ENCODE results near the gene SFRP5.
A peak's percentile ranks its signal among the peaks of the same experiment; 100 is the strongest.

SFRP5 gene

DNA sequence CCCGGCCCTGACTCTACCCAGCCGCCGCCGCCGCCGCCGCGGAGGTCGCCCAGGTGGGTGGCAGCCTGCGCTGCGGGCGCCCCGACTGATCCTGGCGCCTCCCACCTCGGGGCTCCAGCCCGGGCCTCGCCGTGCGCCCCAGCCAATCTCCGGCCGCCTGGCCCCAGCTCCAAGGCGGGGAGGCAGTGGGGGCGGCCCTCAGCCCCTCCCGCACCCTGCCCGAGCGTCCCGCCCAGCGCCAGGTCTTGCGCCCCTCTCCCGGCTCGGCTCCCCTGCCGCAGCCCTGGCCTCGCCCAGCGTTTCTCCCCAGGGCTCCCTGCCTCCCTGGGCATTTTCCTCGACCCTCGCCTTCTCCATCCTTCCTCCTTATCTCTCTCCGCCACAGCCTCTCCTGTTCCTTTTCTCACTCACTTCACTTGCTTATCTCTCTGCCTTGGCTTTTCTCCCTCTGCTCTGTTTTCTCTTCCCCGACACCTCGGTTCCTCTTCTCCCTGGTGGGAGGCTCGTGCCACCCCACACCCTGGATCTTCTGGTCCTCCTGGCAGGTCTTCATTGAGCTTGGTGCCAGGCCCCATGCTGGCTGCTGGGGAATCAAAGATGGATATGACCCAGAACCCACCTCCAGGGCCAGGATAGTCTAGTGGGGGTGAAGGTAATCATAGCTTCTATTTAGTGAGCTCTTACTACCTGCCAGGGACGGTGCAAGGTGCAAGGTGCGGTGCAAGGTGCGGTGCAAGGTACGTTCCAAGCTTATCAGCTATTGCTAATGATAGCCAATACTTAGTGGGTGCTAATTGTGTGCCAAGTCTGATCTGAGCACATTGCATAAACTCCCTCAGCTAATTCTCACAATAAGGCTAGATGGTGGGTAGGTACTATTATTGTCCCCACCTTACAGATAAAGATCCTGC lies at the start of gene SFRP5:
Gene SFRP5 (minus strand): TSS at position 87 of the 911 bp plus-strand sequence. CDS start 166 bp downstream, outside the sequence.
- H3K4me3 ChIP-seq (ENCODE audit: low read depth, low read length): peak within 1 kb of the TSS; percentile 46
- DNase-seq (ENCODE audit: low read depth): no peak

DNA sequence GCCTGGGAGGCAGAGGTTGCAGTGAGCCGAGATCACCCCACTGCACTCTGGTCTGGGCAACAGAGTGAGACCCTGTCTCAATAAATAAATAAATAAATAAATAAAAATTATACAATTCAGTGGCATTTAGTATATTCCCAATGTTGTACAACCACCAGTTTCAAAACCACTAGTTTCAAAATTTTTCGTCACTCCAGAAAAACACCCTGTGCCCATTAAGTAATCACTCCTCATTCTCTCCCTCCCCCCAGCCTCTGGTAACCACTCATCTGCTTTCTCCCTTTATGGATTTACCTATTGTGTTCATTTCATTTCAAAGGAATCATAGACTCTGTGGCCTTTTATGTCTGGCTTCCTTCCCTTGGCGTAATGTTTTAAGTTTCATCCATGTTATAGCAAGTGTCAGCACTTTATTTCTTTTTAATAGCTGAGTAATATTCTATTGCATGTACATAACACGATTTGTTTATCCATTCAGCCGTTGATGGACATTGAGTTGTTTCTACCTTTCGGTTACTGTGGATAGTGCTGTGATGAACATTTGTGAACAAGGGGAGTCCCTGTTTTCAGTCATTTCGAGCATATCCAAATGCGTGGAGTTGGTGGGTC lies 48.4 kb upstream of the SFRP5 start:
- H3K4me3 ChIP-seq (ENCODE audit: low read depth, low read length): no peak overlapping the region
- no peak for DNase-seq (ENCODE audit: low read depth)

DNA sequence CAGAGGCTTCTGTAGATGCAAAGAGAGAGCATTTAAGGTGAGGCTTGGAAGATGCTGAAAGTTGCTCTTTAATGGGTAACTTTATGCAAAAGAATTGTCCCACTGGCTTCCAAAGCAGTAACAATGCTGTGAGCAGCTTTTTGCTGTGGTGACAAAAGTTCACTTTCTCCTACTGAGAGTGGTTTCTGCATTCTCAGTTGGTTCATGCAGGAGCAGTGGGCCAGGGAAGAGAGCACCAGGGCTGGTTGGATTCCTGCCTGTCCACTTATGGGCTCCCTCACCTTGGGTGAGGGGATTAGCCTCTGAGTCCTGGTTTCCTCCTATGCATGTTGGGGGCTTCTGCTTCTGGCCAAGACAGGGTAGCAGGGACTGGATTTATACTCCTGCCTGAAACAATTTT lies 46.8 kb upstream of the SFRP5 start:
- no peak for DNase-seq (ENCODE audit: low read depth)
- no peak overlapping the region for H3K4me3 ChIP-seq (ENCODE audit: low read depth, low read length)

- no peak overlapping the region for H3K4me3 ChIP-seq (ENCODE audit: low read depth, low read length)
- DNase-seq (ENCODE audit: low read depth): no peak
Observed at GRCh38 chr10:97816609-97817008, 44.8 kb upstream of the SFRP5 start.

DNA sequence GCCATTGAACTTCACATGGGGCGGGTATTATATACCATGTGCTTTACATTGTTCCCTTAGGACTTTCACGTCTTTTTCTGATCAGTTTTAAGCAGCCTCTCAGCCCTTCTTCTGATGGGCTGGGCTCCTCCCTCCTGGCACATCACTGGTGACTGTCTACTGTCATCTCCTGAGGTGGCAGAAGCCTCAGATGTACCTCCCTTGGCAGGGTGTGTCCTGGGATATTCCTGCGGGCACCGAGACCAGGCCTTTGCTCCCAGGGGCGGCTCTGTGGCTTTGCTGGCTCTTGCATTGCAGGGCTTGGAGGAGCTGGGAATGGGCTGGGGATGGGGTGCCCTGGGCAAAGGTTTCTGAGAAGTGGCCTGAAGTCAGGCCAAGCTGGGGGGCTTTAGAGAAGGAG lies 43.2 kb upstream of the SFRP5 start:
- no peak overlapping the region for H3K4me3 ChIP-seq (ENCODE audit: low read depth, low read length)
- DNase-seq (ENCODE audit: low read depth): no peak

GRCh38 chr10:97813311-97813710 lies 41.5 kb upstream of the SFRP5 start:
- H3K4me3 ChIP-seq (ENCODE audit: low read depth, low read length): no peak overlapping the region
- DNase-seq (ENCODE audit: low read depth): no peak

DNA sequence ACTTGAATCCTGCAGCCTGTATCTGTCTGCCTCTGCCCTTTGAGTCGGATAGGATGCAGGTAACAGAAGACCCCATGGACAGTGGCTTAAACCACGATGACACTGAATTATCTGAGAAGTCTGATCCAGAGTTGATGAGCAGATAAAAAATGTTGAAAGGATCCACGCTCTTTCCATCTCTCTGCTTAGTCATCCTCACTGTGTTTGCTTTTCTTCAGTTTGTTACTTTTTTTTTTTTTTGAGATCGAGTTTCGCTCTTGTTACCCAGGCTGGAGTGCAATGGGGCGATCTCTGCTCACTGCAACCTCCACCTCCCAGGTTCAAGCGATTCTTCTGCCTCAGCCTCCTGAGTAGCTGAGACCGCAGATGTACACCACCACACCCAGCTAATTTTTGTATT lies 40.9 kb upstream of the SFRP5 start:
- DNase-seq (ENCODE audit: low read depth): no peak
- no peak overlapping the region for H3K4me3 ChIP-seq (ENCODE audit: low read depth, low read length)

GRCh38 chr10:97811958-97812357 lies 40.2 kb upstream of the SFRP5 start:
- no peak for DNase-seq (ENCODE audit: low read depth)
- no peak overlapping the region for H3K4me3 ChIP-seq (ENCODE audit: low read depth, low read length)

- no peak overlapping the region for H3K4me3 ChIP-seq (ENCODE audit: low read depth, low read length)
- DNase-seq (ENCODE audit: low read depth): no peak
Observed at GRCh38 chr10:97810446-97810845, 38.6 kb upstream of the SFRP5 start.

GRCh38 chr10:97805949-97806348 lies 34.1 kb upstream of the SFRP5 start:
- no peak overlapping the region for H3K4me3 ChIP-seq (ENCODE audit: low read depth, low read length)
- DNase-seq (ENCODE audit: low read depth): no peak

- no peak overlapping the region for H3K4me3 ChIP-seq (ENCODE audit: low read depth, low read length)
- no peak for DNase-seq (ENCODE audit: low read depth)
Observed at GRCh38 chr10:97805096-97805884, 33.5 kb upstream of the SFRP5 start.

GRCh38 chr10:97801422-97801821 lies 29.6 kb upstream of the SFRP5 start:
- DNase-seq (ENCODE audit: low read depth): no peak
- no peak overlapping the region for H3K4me3 ChIP-seq (ENCODE audit: low read depth, low read length)

GRCh38 chr10:97800474-97800873 lies 28.7 kb upstream of the SFRP5 start:
- DNase-seq (ENCODE audit: low read depth): no peak
- no peak overlapping the region for H3K4me3 ChIP-seq (ENCODE audit: low read depth, low read length)

DNA sequence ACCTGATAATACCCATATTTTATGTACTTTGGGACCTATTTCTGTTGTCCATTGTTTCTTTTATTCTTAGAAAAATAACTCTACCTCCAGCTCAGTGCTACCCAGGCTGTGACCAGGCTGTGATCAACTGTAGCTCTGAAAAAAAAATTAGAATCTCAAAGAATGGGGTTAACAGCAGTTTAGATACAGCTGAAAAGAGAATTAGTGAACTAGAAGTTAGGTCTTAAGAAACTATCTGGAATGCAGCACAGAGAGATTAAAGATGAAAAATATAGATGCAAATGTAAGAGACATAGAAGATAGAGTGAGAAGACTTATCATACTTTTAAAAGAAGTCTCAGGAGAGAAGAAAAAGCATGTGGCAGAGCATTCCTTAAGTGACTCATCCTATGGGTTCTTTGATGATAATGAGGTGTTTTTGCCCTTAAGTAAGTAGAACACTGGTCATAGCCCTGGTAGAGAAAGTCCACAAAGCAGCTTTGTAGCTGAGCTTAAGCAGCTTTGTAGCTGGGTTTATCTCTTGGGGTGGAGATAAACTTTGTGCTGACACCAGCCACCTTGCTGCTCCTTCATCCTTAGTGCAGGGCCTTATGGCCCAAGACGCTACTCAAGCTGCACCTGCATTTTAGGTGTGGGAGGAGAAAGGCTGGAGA lies 27.3 kb upstream of the SFRP5 start:
- no peak overlapping the region for H3K4me3 ChIP-seq (ENCODE audit: low read depth, low read length)
- DNase-seq (ENCODE audit: low read depth): no peak

DNA sequence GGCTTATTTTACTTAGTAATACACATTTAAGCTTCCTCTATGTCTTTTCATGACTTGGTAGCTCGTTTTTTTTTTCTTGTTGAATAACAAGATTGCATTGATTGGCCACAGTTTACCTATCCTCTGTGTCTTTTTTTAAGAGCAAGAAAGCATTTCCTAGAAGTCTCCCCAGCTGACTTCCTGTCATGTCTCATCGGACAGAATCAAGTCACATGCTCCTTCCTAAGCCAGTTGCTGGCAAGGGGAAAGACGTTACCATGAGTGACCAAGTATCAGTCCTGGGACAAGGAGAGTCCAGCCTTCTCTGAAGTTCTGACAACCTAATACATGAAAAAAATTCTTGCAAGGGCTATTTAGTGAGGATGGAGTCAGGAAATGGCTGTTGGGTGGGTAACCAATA lies 24.9 kb upstream of the SFRP5 start:
- H3K4me3 ChIP-seq (ENCODE audit: low read depth, low read length): no peak overlapping the region
- no peak for DNase-seq (ENCODE audit: low read depth)

DNA sequence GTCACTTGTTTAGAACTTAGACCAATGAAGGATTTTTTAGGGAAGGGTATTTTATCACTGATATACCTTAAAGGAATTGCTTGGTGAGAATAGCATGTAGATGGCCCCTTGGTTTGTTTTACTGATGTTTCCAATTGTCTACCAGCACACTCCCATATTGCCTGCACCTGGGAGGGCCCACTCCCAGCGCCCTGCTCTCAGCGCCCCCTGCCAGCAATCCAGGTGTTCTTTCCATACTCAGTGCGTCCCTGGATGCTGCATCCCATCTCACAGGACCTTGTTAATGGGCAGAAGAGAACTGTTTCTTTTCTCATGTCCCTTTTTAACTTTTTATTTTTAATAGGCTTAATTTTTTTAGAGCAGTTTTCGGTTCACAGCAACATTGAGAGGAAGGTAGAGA lies 24.1 kb upstream of the SFRP5 start:
- DNase-seq (ENCODE audit: low read depth): no peak
- no peak overlapping the region for H3K4me3 ChIP-seq (ENCODE audit: low read depth, low read length)

- no peak for DNase-seq (ENCODE audit: low read depth)
- H3K4me3 ChIP-seq (ENCODE audit: low read depth, low read length): no peak overlapping the region
Observed at GRCh38 chr10:97791824-97792721, 20.3 kb upstream of the SFRP5 start.

GRCh38 chr10:97789770-97790397 lies 18.1 kb upstream of the SFRP5 start:
- DNase-seq (ENCODE audit: low read depth): no peak
- no peak overlapping the region for H3K4me3 ChIP-seq (ENCODE audit: low read depth, low read length)

Measured in skeletal muscle cell (primary cell).